Upper lobe of right lung (tissue), 1 donor: ENCODE data around the gene ACADVL. TPM values are rescaled to one million over a fixed set of nuclear protein-coding genes. Genes with fewer than 3 reads are reported as not detected.

Experiments
- ATAC-seq: fragments of 200-7000 bp; cut with Tn5 transposase; one replicate; pipeline ENCODE4 v1.9.1; 2020; ENCODE audit warnings: mild to moderate bottlenecking, moderate library complexity
- DNase-seq: peaks from one replicate; pipeline ENCODE4 v3.0.0-alpha.2; 2020
- H3K27ac ChIP-seq: fragments of 200-600 bp; one replicate; pipeline ENCODE4 v1.8.0; 2022
- H3K27me3 ChIP-seq: fragments of 200-600 bp; one replicate; pipeline ENCODE4 v1.8.0; 2022; ENCODE audit warnings: mild to moderate bottlenecking
- H3K36me3 ChIP-seq: fragments of 200-600 bp; one replicate; pipeline ENCODE4 v1.8.0; 2022
- H3K4me1 ChIP-seq: fragments of 200-600 bp; one replicate; pipeline ENCODE4 v1.8.0; 2022
- H3K4me3 ChIP-seq: fragments of 200-600 bp; one replicate; pipeline ENCODE4 v1.8.0; 2022; ENCODE audit warnings: mild to moderate bottlenecking
- H3K9me3 ChIP-seq: fragments of 200-600 bp; one replicate; pipeline ENCODE4 v1.8.0; 2022
- intact Hi-C: fragments of 100-400 bp; cut with DNase I; formaldehyde crosslinking; loops from one replicate; pipeline ENCODE4 v1.11.0; 2022
- total RNA-seq: library from RNA; stranded (reverse); fragmentation: NEBNext Ultra II Directional; extraction: Animal tissue kit (Norgen Biotek cat#: 25700); gene quantifications from one replicate; pipeline ENCODE4 v1.2.1, GENCODE V29; 2021
- TF ChIP-seq, protein P1 (sequence below): fragments of 200-600 bp; IDR thresholded peaks from one replicate; pipeline ENCODE4 v1.8.0; 2022; ENCODE audit warnings: antibody characterized with exemption
- donor health status: DM: no; HTN: yes; CAD: no; lungs with severe emphysema.

Gene ACADVL
- total RNA-seq, 1 donor from 2014 or later, result 544 TPM

GRCh38 chr17:7253082-7253481 lies 33.3 kb downstream of the ACADVL start:
- ATAC-seq, result no peak
- peak overlapping the region; percentile 91 for H3K4me3 ChIP-seq
- no peaks in the 10 kb centered on the region for H3K27me3 ChIP-seq
- TF ChIP-seq, protein P1, sequence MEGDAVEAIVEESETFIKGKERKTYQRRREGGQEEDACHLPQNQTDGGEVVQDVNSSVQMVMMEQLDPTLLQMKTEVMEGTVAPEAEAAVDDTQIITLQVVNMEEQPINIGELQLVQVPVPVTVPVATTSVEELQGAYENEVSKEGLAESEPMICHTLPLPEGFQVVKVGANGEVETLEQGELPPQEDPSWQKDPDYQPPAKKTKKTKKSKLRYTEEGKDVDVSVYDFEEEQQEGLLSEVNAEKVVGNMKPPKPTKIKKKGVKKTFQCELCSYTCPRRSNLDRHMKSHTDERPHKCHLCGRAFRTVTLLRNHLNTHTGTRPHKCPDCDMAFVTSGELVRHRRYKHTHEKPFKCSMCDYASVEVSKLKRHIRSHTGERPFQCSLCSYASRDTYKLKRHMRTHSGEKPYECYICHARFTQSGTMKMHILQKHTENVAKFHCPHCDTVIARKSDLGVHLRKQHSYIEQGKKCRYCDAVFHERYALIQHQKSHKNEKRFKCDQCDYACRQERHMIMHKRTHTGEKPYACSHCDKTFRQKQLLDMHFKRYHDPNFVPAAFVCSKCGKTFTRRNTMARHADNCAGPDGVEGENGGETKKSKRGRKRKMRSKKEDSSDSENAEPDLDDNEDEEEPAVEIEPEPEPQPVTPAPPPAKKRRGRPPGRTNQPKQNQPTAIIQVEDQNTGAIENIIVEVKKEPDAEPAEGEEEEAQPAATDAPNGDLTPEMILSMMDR, result no peak
- intact Hi-C loops, result no loop called here
- peaks cover 41% of the 10 kb centered on the region for H3K36me3 ChIP-seq
- H3K27ac ChIP-seq, result peak overlapping the region; percentile 99
- H3K9me3 ChIP-seq, result no peaks in the 10 kb centered on the region
- peaks cover 32% of the 10 kb centered on the region for H3K4me1 ChIP-seq
- DNase-seq, result no peak

DNA sequence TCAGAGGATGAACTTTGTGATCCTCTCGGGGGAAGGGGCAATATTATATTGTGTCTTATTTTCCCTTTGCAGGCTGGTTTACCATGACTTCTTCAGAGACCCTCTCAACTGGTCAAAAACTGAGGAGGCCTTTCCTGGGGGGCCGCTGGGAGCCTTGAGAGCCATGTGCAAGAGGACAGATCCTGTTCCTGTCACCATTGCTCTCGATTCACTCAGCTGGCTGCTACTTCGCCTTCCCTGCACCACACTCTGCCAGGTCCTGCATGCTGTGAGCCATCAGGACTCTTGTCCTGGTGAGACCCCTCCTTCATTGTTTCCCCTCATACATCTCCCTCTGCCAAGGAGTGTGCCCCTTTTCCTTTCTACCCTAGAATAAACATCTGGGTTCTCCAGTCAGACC lies 34.8 kb downstream of the ACADVL start:
- no peak overlapping the region for H3K27ac ChIP-seq
- ATAC-seq (no peak), DNase-seq (no peak)
- peaks cover 50% of the 10 kb centered on the region for H3K36me3 ChIP-seq
- H3K27me3 ChIP-seq, result no peaks in the 10 kb centered on the region
- no peaks in the 10 kb centered on the region for H3K9me3 ChIP-seq
- peaks cover 26% of the 10 kb centered on the region for H3K4me1 ChIP-seq
- intact Hi-C loops, result no loop called here
- TF ChIP-seq, protein P1, result no peak
- no peak overlapping the region for H3K4me3 ChIP-seq

- DNase-seq (no peak), ATAC-seq (no peak)
- H3K27me3 ChIP-seq, result no peaks in the 10 kb centered on the region
- intact Hi-C loops, result no loop called here
- peaks cover 50% of the 10 kb centered on the region for H3K36me3 ChIP-seq
- peaks cover 24% of the 10 kb centered on the region for H3K4me1 ChIP-seq
- H3K9me3 ChIP-seq, result no peaks in the 10 kb centered on the region
- H3K4me3 ChIP-seq, result no peak overlapping the region
- TF ChIP-seq, protein P1, result no peak
- H3K27ac ChIP-seq, result no peak overlapping the region
Measured at GRCh38 chr17:7256766-7257456, 37.2 kb downstream of the ACADVL start.

- TF ChIP-seq, protein P1, result no peak
- H3K36me3 ChIP-seq, result peaks cover 50% of the 10 kb centered on the region
Measured at GRCh38 chr17:7258731-7259554, 39.2 kb downstream of the ACADVL start.

GRCh38 chr17:7259555-7259889 lies 39.8 kb downstream of the ACADVL start:
- Histone ChIP-seq H3K4me1 (peaks cover 25% of the 10 kb centered on the region), H3K9me3 (no peaks in the 10 kb centered on the region), H3K4me3 (no peak overlapping the region), H3K27ac (no peak overlapping the region), H3K27me3 (peaks cover 4% of the 10 kb centered on the region), H3K36me3 (peaks cover 44% of the 10 kb centered on the region)
- DNase-seq, result no peak
- intact Hi-C loops, result no loop called here
- no peak for ATAC-seq
- TF ChIP-seq, protein P1, result no peak

More at GRCh38 chr17:7258731-7259554, 39.2 kb downstream of the ACADVL start:
- H3K27ac ChIP-seq, result no peak overlapping the region
- DNase-seq, result peak; percentile 84
- H3K27me3 ChIP-seq, result peaks cover 4% of the 10 kb centered on the region
- intact Hi-C loops, result no loop called here
- H3K9me3 ChIP-seq, result no peaks in the 10 kb centered on the region
- ATAC-seq, result peak; percentile 57
- H3K4me1 ChIP-seq, result peaks cover 25% of the 10 kb centered on the region
- H3K4me3 ChIP-seq, result no peak overlapping the region
